Trophoblast cell (in vitro differentiated cells and primary cell): ENCODE results near the gene TTLL5.

ENCODE experiments used
- DNase-seq, 2 donors: peaks; one replicate each; pipeline ENCODE4 v3.0.0-alpha.2; 2016
- H2AFZ ChIP-seq: 2 replicates; pipeline ENCODE4 v1.6.1; 2013; ENCODE audit warnings: low read length, moderate library complexity, mild to moderate bottlenecking; ENCODE audit not compliant: insufficient read depth, poor library complexity
- H2AK5ac ChIP-seq: 2 replicates; pipeline ENCODE4 v1.6.1; 2013; ENCODE audit warnings: mild to moderate bottlenecking, low read length
- H2BK120ac ChIP-seq: 2 replicates; pipeline ENCODE4 v1.6.1; 2013; ENCODE audit warnings: low read length, mild to moderate bottlenecking, moderate library complexity; ENCODE audit not compliant: insufficient read depth, poor library complexity
- H2BK12ac ChIP-seq: 2 replicates; pipeline ENCODE4 v1.6.1; 2013; ENCODE audit warnings: mild to moderate bottlenecking, low read length, moderate library complexity
- H2BK5ac ChIP-seq: 2 replicates; pipeline ENCODE4 v1.6.1; 2013; ENCODE audit warnings: low read length, low read depth, moderate library complexity, mild to moderate bottlenecking; ENCODE audit not compliant: poor library complexity
- H3K14ac ChIP-seq: 2 replicates; pipeline ENCODE4 v1.6.1; 2013; ENCODE audit warnings: mild to moderate bottlenecking, low read length
- H3K18ac ChIP-seq: 2 replicates; pipeline ENCODE4 v1.6.1; 2013; ENCODE audit warnings: mild to moderate bottlenecking, low read length
- H3K23ac ChIP-seq: 2 replicates; pipeline ENCODE4 v1.6.1; 2013; ENCODE audit warnings: low read length
- H3K27ac ChIP-seq: 2 replicates; pipeline ENCODE4 v1.5.1; 2013; ENCODE audit warnings: low read depth, mild to moderate bottlenecking, inconsistent platforms, low read length, moderate library complexity
- H3K27me3 ChIP-seq: 2 replicates; pipeline ENCODE4 v1.6.1; 2013; ENCODE audit warnings: inconsistent platforms, mild to moderate bottlenecking, low read length, moderate library complexity; ENCODE audit not compliant: insufficient read depth
- H3K36me3 ChIP-seq, 2 experiments: 1 replicate in 1 of 2; 2 replicates in 1 of 2; pipeline ENCODE4 v1.6.1; 2013; ENCODE audit warnings: low read length in 2 of 2, mild to moderate bottlenecking in 2 of 2, moderate library complexity in 1 of 2; ENCODE audit not compliant: insufficient read depth in 2 of 2, control insufficient read depth in 1 of 2
- H3K4ac ChIP-seq: 2 replicates; pipeline ENCODE4 v1.6.1; 2013; ENCODE audit warnings: low read depth, mild to moderate bottlenecking, low read length, moderate library complexity
- H3K4me1 ChIP-seq, 2 experiments: 1 replicate in 1 of 2; 2 replicates in 1 of 2; pipeline ENCODE4 v1.6.1; 2013; ENCODE audit warnings: low read length in 2 of 2, mild to moderate bottlenecking in 2 of 2, moderate library complexity in 1 of 2; ENCODE audit not compliant: insufficient read depth in 2 of 2, control insufficient read depth in 1 of 2
- H3K4me2 ChIP-seq: 2 replicates; pipeline ENCODE4 v1.6.1; 2013; ENCODE audit warnings: inconsistent platforms, mild to moderate bottlenecking, low read length, moderate library complexity
- H3K4me3 ChIP-seq: 2 replicates; pipeline ENCODE4 v1.5.1; 2013; ENCODE audit warnings: mild to moderate bottlenecking, low read depth, low read length, inconsistent platforms
- H3K79me1 ChIP-seq: one replicate; pipeline ENCODE4 v1.6.1; 2013; ENCODE audit warnings: low read length
- H3K79me2 ChIP-seq: 2 replicates; pipeline ENCODE4 v1.6.1; 2013; ENCODE audit warnings: low read length, mild to moderate bottlenecking; ENCODE audit not compliant: control insufficient read depth, insufficient read depth, poor library complexity
- H3K9ac ChIP-seq: 2 replicates; pipeline ENCODE4 v1.6.1; 2013; ENCODE audit warnings: mild to moderate bottlenecking, low read length
- H3K9me3 ChIP-seq: 2 replicates; pipeline ENCODE4 v1.6.1; 2013; ENCODE audit warnings: low read depth, mild to moderate bottlenecking, control low read depth, inconsistent platforms, low read length; ENCODE audit not compliant: insufficient read depth
- H4K12ac ChIP-seq: 2 replicates; pipeline ENCODE4 v1.6.1; 2013; ENCODE audit warnings: low read depth, mild to moderate bottlenecking, low read length, moderate library complexity
- H4K8ac ChIP-seq: 2 replicates; pipeline ENCODE4 v1.6.1; 2013; ENCODE audit warnings: low read depth, mild to moderate bottlenecking, low read length, moderate library complexity
- H4K91ac ChIP-seq: one replicate; pipeline ENCODE4 v1.6.1; 2013; ENCODE audit warnings: low read depth, mild to moderate bottlenecking, low read length, moderate library complexity
- WGBS: extraction: QIAGEN DNeasy Blood & Tissue Kit; methylation state at CpG from one replicate; pipeline ENCODE4 v1.1.7; 2013; ENCODE audit warnings: missing lambda C conversion rate; ENCODE audit not compliant: insufficient read length, insufficient coverage; ENCODE audit errors: extremely low coverage; 5-methylcytosine and 5-hydroxymethylcytosine counted together

Gene TTLL5

GRCh38 chr14:75848167-75848913, 187.3 kb downstream of the TTLL5 start:
- H3K4ac ChIP-seq = no peak overlapping the region
- no peak overlapping the region for H2BK5ac ChIP-seq
- H3K23ac ChIP-seq = no peak overlapping the region
- no peak overlapping the region for H2AK5ac ChIP-seq
- no peak overlapping the region for H4K91ac ChIP-seq
- H3K27ac ChIP-seq = no peak overlapping the region
- H3K27me3 ChIP-seq = no peaks in the 10 kb centered on the region
- WGBS = no CpG with 5 or more reads among the region's 2 CpGs
- H2BK120ac ChIP-seq = no peak overlapping the region
- DNase-seq = no peak
- no peak overlapping the region for H3K18ac ChIP-seq
- H3K4me2 ChIP-seq = no peak overlapping the region
- no peak overlapping the region for H2AFZ ChIP-seq
- H3K9ac ChIP-seq = no peak overlapping the region
- H4K12ac ChIP-seq = no peak overlapping the region
- H3K4me1 ChIP-seq = peaks cover 0 to 2% of the 10 kb centered on the region in 2 experiments
- no peak overlapping the region for H4K8ac ChIP-seq
- no peak overlapping the region for H3K4me3 ChIP-seq
- H3K79me2 ChIP-seq = no peaks in the 10 kb centered on the region
- H3K14ac ChIP-seq = no peak overlapping the region
- H3K79me1 ChIP-seq = no peaks in the 10 kb centered on the region
- no peaks in the 10 kb centered on the region for H3K9me3 ChIP-seq
- peaks cover 0 to 2% of the 10 kb centered on the region in 2 experiments for H3K36me3 ChIP-seq
- H2BK12ac ChIP-seq = no peak overlapping the region

DNA sequence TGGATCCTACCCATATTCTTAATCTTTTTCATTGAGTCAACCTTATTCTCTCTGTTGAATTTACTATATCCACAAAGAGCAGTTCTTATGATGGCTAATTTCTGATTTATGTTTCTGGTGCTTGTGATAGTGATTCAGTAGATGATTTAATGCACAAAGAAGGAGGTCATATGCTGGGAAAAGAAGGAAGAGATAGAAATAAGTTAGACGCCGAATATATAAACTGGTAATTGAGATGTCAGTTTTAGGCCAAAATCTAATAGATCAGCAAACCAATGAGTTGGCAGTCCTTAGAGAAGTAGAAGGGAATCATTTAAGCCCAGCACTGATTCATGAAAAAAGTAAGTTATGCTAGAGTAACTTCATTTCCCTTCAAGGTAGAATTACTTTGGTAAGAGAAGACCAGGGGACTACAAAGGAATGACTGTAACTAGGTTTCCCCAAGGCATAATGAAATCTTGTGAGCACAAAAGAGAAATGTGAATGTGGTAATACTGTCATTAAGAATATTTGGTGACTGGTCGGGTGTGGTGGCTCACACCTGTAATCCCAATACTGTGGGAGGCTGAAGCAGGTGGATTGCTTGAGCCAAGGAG, 188.4 kb downstream of the TTLL5 start:
- no peak overlapping the region for H3K14ac ChIP-seq
- H3K4ac ChIP-seq = no peak overlapping the region
- H3K27ac ChIP-seq = no peak overlapping the region
- H3K79me1 ChIP-seq = no peaks in the 10 kb centered on the region
- H3K18ac ChIP-seq = no peak overlapping the region
- no peak overlapping the region for H2AFZ ChIP-seq
- no peak overlapping the region for H4K12ac ChIP-seq
- no peak overlapping the region for H2BK5ac ChIP-seq
- no peak overlapping the region for H4K8ac ChIP-seq
- H2BK12ac ChIP-seq = no peak overlapping the region
- no peak overlapping the region for H3K23ac ChIP-seq
- no peak overlapping the region for H2BK120ac ChIP-seq
- no peaks in the 10 kb centered on the region for H3K27me3 ChIP-seq
- no peaks in the 10 kb centered on the region for H3K9me3 ChIP-seq
- no peak overlapping the region for H2AK5ac ChIP-seq
- H3K36me3 ChIP-seq = peaks cover 0 to 2% of the 10 kb centered on the region in 2 experiments
- no peak overlapping the region for H4K91ac ChIP-seq
- no peak overlapping the region for H3K4me2 ChIP-seq
- no peak overlapping the region for H3K9ac ChIP-seq
- peaks cover 0 to 2% of the 10 kb centered on the region in 2 experiments for H3K4me1 ChIP-seq
- H3K79me2 ChIP-seq = no peaks in the 10 kb centered on the region
- H3K4me3 ChIP-seq = no peak overlapping the region
- no CpG with 5 or more reads among the region's 3 CpGs for WGBS
- no peak for DNase-seq

DNA sequence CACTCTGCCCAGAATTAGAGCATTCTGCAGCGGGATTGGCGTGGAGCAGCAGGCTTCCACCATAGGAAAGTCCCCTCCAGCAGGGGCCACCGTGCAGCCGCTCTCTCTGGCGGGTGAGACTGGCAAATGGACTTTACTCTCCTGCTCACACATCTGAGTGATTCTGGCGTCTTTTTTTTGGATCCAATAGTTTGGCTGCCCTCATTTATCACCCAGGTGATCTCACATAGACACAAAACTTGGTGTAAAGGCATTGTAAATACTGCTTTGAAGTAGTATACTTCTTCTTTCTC, 190.5 kb downstream of the TTLL5 start:
- Histone ChIP-seq H2BK5ac (no peak overlapping the region), H3K79me2 (no peaks in the 10 kb centered on the region), H3K18ac (no peak overlapping the region), H2AK5ac (no peak overlapping the region), H4K8ac (no peak overlapping the region), H3K27ac (no peak overlapping the region), H3K9ac (no peak overlapping the region), H3K36me3 (peaks cover 0 to 2% of the 10 kb centered on the region in 2 experiments), H4K12ac (no peak overlapping the region), H3K9me3 (no peaks in the 10 kb centered on the region), H3K27me3 (no peaks in the 10 kb centered on the region), H3K23ac (no peak overlapping the region), H2AFZ (no peak overlapping the region), H3K4me2 (no peak overlapping the region), H3K4me1 (peaks cover 0 to 2% of the 10 kb centered on the region in 2 experiments), H3K4me3 (no peak overlapping the region), H2BK12ac (no peak overlapping the region), H3K4ac (no peak overlapping the region), H2BK120ac (no peak overlapping the region), H3K14ac (no peak overlapping the region), H4K91ac (no peak overlapping the region), H3K79me1 (no peaks in the 10 kb centered on the region)
- no peak for DNase-seq
- WGBS = no CpG with 5 or more reads among the region's 6 CpGs

DNA sequence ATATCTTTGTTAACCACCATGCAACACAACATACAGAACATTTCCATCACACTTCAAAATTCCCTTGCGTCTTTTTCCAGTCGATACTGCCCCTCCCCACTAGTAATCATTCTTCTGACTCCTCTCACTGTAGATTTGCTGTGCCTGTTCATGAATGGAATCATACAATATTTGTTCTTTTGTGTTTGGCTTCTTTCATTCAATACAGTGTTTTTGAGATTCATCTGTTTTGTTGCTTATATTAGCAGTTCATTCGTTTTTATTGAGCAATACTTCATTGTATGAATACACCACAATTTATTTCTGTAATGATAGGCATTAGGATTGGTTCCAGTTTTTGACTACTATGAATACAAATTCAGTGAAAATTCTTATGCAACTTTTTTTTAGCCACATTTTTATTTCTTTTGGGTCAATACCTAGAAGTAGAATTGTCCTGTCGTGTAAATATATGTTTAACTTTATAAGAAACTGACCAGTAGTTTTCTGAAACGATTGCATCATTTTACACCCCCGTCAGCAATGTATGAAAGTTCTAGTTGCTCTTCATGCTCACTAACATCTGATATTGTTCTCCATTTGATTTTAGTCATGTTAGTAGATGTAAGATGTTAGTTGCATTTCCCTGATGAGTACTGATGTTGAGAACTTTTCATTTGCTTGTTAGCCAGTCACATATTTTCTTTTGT, 193.2 kb downstream of the TTLL5 start:
- H2BK12ac ChIP-seq = no peak overlapping the region
- no peak overlapping the region for H3K4me3 ChIP-seq
- no peak for DNase-seq
- H2BK5ac ChIP-seq = no peak overlapping the region
- H3K18ac ChIP-seq = no peak overlapping the region
- H3K14ac ChIP-seq = no peak overlapping the region
- H3K4ac ChIP-seq = no peak overlapping the region
- H4K91ac ChIP-seq = no peak overlapping the region
- H3K79me2 ChIP-seq = no peaks in the 10 kb centered on the region
- no peaks in the 10 kb centered on the region for H3K27me3 ChIP-seq
- H3K9me3 ChIP-seq = no peaks in the 10 kb centered on the region
- WGBS = no CpG with 5 or more reads among the region's 6 CpGs
- H2BK120ac ChIP-seq = no peak overlapping the region
- no peak overlapping the region for H3K27ac ChIP-seq
- no peak overlapping the region for H2AFZ ChIP-seq
- H3K23ac ChIP-seq = no peak overlapping the region
- H3K79me1 ChIP-seq = no peaks in the 10 kb centered on the region
- H3K9ac ChIP-seq = no peak overlapping the region
- no peak overlapping the region for H3K4me2 ChIP-seq
- no peaks in the 10 kb centered on the region for H3K36me3 ChIP-seq
- H2AK5ac ChIP-seq = no peak overlapping the region
- H4K8ac ChIP-seq = no peak overlapping the region
- peaks cover 0 to 2% of the 10 kb centered on the region in 2 experiments for H3K4me1 ChIP-seq
- no peak overlapping the region for H4K12ac ChIP-seq
